H9 (cell line): ENCODE measurements around the gene HSPB1. TPM values are rescaled to one million over a fixed set of nuclear protein-coding genes. Genes with fewer than 3 reads are reported as not detected.

ENCODE experiments used
- DNase-seq: peaks from one replicate; pipeline ENCODE4 v3.0.0-alpha.2; 2017
- H2AFZ ChIP-seq: one replicate; pipeline ENCODE4 v1.6.1; 2013; ENCODE audit warnings: mild to moderate bottlenecking, low read length, control low read depth, moderate library complexity
- H2AK5ac ChIP-seq: 2 replicates; pipeline ENCODE4 v1.6.1; 2013; ENCODE audit warnings: low read length, control low read depth, mixed read lengths; ENCODE audit not compliant: insufficient read length
- H2BK120ac ChIP-seq: one replicate; pipeline ENCODE4 v1.6.1; 2013; ENCODE audit warnings: low read depth, mild to moderate bottlenecking, low read length, control low read depth, inconsistent platforms; ENCODE audit not compliant: poor library complexity, severe bottlenecking
- H2BK12ac ChIP-seq: 2 replicates; pipeline ENCODE4 v1.6.1; 2013; ENCODE audit warnings: low read length, control low read depth, mixed read lengths, low read depth; ENCODE audit not compliant: insufficient read length
- H2BK15ac ChIP-seq: 2 replicates; pipeline ENCODE4 v1.6.1; 2013; ENCODE audit warnings: low read depth, low read length, control low read depth
- H2BK20ac ChIP-seq: one replicate; pipeline ENCODE4 v1.6.1; 2013; ENCODE audit warnings: low read depth, mild to moderate bottlenecking, low read length, control low read depth, inconsistent platforms; ENCODE audit not compliant: poor library complexity, severe bottlenecking
- H2BK5ac ChIP-seq: 2 replicates; pipeline ENCODE4 v1.6.1; 2013; ENCODE audit warnings: low read length, control low read depth, mixed read lengths; ENCODE audit not compliant: insufficient read length
- H3K14ac ChIP-seq: 2 replicates; pipeline ENCODE4 v1.6.1; 2013; ENCODE audit warnings: low read length, control low read depth; ENCODE audit not compliant: insufficient read depth
- H3K18ac ChIP-seq: 2 replicates; pipeline ENCODE4 v1.6.1; 2013; ENCODE audit warnings: low read depth, mild to moderate bottlenecking, mixed read lengths, low read length, control low read depth; ENCODE audit not compliant: insufficient read length
- H3K23ac ChIP-seq: 2 replicates; pipeline ENCODE4 v1.6.1; 2013; ENCODE audit warnings: low read length, control low read depth, mixed read lengths, low read depth; ENCODE audit not compliant: insufficient read length
- H3K23me2 ChIP-seq: 2 replicates; pipeline ENCODE4 v1.6.1; 2013; ENCODE audit warnings: low read depth, mild to moderate bottlenecking, mixed read lengths, low read length, control low read depth; ENCODE audit not compliant: insufficient read length, poor library complexity, severe bottlenecking
- H3K27ac ChIP-seq: 2 replicates; pipeline ENCODE4 v1.5.1; 2013; ENCODE audit warnings: low read length, control low read depth, mixed read lengths, low read depth; ENCODE audit not compliant: insufficient read length
- H3K27me3 ChIP-seq: 2 replicates; pipeline ENCODE4 v1.6.1; 2013; ENCODE audit warnings: low read length, control low read depth, inconsistent platforms; ENCODE audit not compliant: insufficient read depth
- H3K4ac ChIP-seq: 2 replicates; pipeline ENCODE4 v1.6.1; 2013; ENCODE audit warnings: low read depth, mild to moderate bottlenecking, control low read depth, inconsistent platforms, low read length, moderate library complexity
- H3K4me1 ChIP-seq: 2 replicates; pipeline ENCODE4 v1.6.1; 2013; ENCODE audit warnings: low read length, control low read depth, inconsistent platforms; ENCODE audit not compliant: insufficient read depth
- H3K4me2 ChIP-seq: 2 replicates; pipeline ENCODE4 v1.6.1; 2013; ENCODE audit warnings: low read length, control low read depth, mixed read lengths; ENCODE audit not compliant: insufficient read length, insufficient read depth
- H3K56ac ChIP-seq: 2 replicates; pipeline ENCODE4 v1.6.1; 2013; ENCODE audit warnings: low read depth, mild to moderate bottlenecking, mixed read lengths, low read length, control low read depth; ENCODE audit not compliant: insufficient read length
- H3K79me1 ChIP-seq: 2 replicates; pipeline ENCODE4 v1.6.1; 2013; ENCODE audit warnings: low read depth, mild to moderate bottlenecking, moderate library complexity, low read length, control low read depth, inconsistent platforms; ENCODE audit not compliant: insufficient read depth, poor library complexity, severe bottlenecking
- H3K79me2 ChIP-seq: 2 replicates; pipeline ENCODE4 v1.6.1; 2013; ENCODE audit warnings: low read length, control low read depth, inconsistent platforms; ENCODE audit not compliant: insufficient read depth
- H3K9ac ChIP-seq: 2 replicates; pipeline ENCODE4 v1.6.1; 2013; ENCODE audit warnings: low read length, control low read depth, mixed read lengths; ENCODE audit not compliant: insufficient read length; ENCODE audit errors: extremely low read depth
- H3K9me3 ChIP-seq: one replicate; pipeline ENCODE4 v1.6.1; 2013; ENCODE audit warnings: low read depth, low read length, inconsistent platforms; ENCODE audit not compliant: control insufficient read depth
- H3T11ph ChIP-seq: one replicate; pipeline ENCODE4 v1.6.1; 2013; ENCODE audit warnings: mild to moderate bottlenecking, low read length, control low read depth, inconsistent platforms
- H4K20me1 ChIP-seq: one replicate; pipeline ENCODE4 v1.6.1; 2013; ENCODE audit not compliant: control insufficient read depth, insufficient read length, insufficient read depth
- H4K5ac ChIP-seq: 2 replicates; pipeline ENCODE4 v1.6.1; 2013; ENCODE audit warnings: low read depth, mild to moderate bottlenecking, mixed read lengths, low read length, control low read depth; ENCODE audit not compliant: insufficient read length
- H4K8ac ChIP-seq: replicated peaks from 2 replicates; pipeline ENCODE4 v1.6.1; 2013; ENCODE audit warnings: low read length, control low read depth, mixed read lengths, low read depth; ENCODE audit not compliant: insufficient read length
- H4K91ac ChIP-seq: 2 replicates; pipeline ENCODE4 v1.6.1; 2013; ENCODE audit warnings: low read depth, mild to moderate bottlenecking, moderate library complexity, mixed read lengths, low read length, control low read depth; ENCODE audit not compliant: insufficient read length
- H3K27ac Mint-ChIP-seq, 3 experiments: 2 replicates in 2 of 3; 3 replicates in 1 of 3; pipeline ENCODE4 v1.8.0; 2020 to 2021; ENCODE audit warnings: mixed read lengths in 3 of 3, mild to moderate bottlenecking in 1 of 3, moderate library complexity in 1 of 3
- H3K27me3 Mint-ChIP-seq: 2 replicates; pipeline ENCODE4 v1.8.0; 2021; ENCODE audit warnings: low read depth, mild to moderate bottlenecking, moderate library complexity, mixed read lengths
- H3K36me3 Mint-ChIP-seq, 3 experiments: 2 replicates in 2 of 3; 3 replicates in 1 of 3; pipeline ENCODE4 v1.8.0; 2020 to 2021; ENCODE audit warnings: low read depth in 3 of 3, mixed read lengths in 3 of 3; ENCODE audit not compliant: insufficient read depth in 1 of 3
- H3K4me1 Mint-ChIP-seq, 2 experiments: 2 replicates each; pipeline ENCODE4 v1.8.0; 2020; ENCODE audit warnings: mixed read lengths in 2 of 2
- H3K4me3 Mint-ChIP-seq, 2 experiments: 2 replicates in 1 of 2; 3 replicates in 1 of 2; pipeline ENCODE4 v1.8.0; 2020 to 2021; ENCODE audit warnings: mild to moderate bottlenecking in 2 of 2, mixed read lengths in 2 of 2, moderate library complexity in 1 of 2
- H3K9me3 Mint-ChIP-seq, 2 experiments: 2 replicates in 1 of 2; 3 replicates in 1 of 2; pipeline ENCODE4 v1.8.0; 2020; ENCODE audit warnings: mild to moderate bottlenecking in 2 of 2, mixed read lengths in 2 of 2, moderate library complexity in 1 of 2
- CTCF ChIP-seq: fragments of 200-600 bp; sonication (generic); conservative IDR thresholded peaks from 3 replicates; pipeline ENCODE4 v1.8.0; 2021; ENCODE audit warnings: antibody characterized with exemption, mild to moderate bottlenecking
- WGBS: extraction: QIAGEN DNeasy Blood & Tissue Kit; methylation state at CpG from one replicate; pipeline ENCODE4 v1.1.7; 2013; ENCODE audit warnings: missing lambda C conversion rate, low lambda C conversion rate, mixed read lengths; ENCODE audit not compliant: insufficient read length; ENCODE audit errors: extremely low coverage; 5-methylcytosine and 5-hydroxymethylcytosine counted together
- total RNA-seq: library from RNA; stranded (reverse); gene quantifications from 2 replicates; pipeline ENCODE4 v1.2.1, GENCODE V29; 2021

HSPB1 gene
- total RNA-seq, 1 experiment from 2014 or later: 186 TPM

DNA sequence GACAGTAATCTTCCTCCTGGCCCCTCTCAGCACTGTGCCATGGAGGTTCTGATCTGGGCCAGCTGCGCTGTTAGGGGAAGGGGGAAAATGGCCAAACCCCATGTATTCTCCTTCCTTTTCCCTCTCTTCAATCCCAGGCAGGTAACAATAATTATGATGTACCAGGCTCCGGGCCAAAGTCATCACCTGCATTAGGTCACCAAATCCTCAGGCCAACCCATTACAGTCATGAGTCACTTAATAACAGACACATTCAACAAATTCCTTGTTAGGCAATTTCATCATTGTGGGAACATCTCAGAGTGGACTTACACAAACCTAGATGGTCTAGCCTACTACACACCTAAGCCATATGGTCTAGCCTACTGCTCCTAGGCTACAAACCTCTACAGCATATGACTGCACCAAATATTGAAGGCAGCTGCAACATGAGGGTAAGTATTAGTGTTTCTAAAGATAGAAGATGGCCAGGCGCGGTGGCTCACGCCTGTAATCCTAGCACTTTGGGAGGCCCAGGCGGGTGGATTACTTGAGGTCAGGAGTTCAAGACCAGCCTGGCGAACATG lies 2.2 kb upstream of the HSPB1 start:
- Histone ChIP-seq H3K79me1 (no peaks in the 10 kb centered on the region), H3K79me2 (no peaks in the 10 kb centered on the region), H2BK12ac (no peak overlapping the region), H2AK5ac (no peak overlapping the region), H3K27me3 (no peaks in the 10 kb centered on the region), H3K4me2 (no peak overlapping the region), H3K56ac (no peak overlapping the region), H3K9ac (no peak overlapping the region), H3K4ac (no peak overlapping the region), H3K23ac (no peak overlapping the region), H2BK120ac (no peak overlapping the region), H3K4me1 (no peaks in the 10 kb centered on the region), H2AFZ (no peak overlapping the region), H4K5ac (no peak overlapping the region), H2BK15ac (no peak overlapping the region), H4K20me1 (no peaks in the 10 kb centered on the region), H3K9me3 (no peaks in the 10 kb centered on the region), H3T11ph (no peak overlapping the region), H4K8ac (no peak overlapping the region), H2BK5ac (no peak overlapping the region), H2BK20ac (no peak overlapping the region), H3K14ac (no peak overlapping the region), H3K23me2 (no peaks in the 10 kb centered on the region), H4K91ac (no peak overlapping the region), H3K18ac (no peak overlapping the region), H3K27ac (no peak overlapping the region)
- Mint-ChIP-seq H3K4me1 (peaks cover 6 to 22% of the 10 kb centered on the region in 2 experiments; a peak in 3 of 4 replicates), H3K4me3 (no peak overlapping the region), H3K9me3 (peaks cover 0 to 3% of the 10 kb centered on the region in 2 experiments; a peak in 2 of 5 replicates), H3K27ac (peak overlapping the region in 1 of 3 experiments; percentile 75; a peak in 1 of 7 replicates), H3K27me3 (peaks cover 26% of the 10 kb centered on the region), H3K36me3 (peaks cover 5 to 12% (median 9%) of the 10 kb centered on the region in 3 experiments; a peak in 5 of 7 replicates)
- TF ChIP-seq CTCF: no peak
- WGBS: no CpG with 5 or more reads among the region's 7 CpGs
- DNase-seq: no peak
